IMR-90 (cell line): Measurements from ENCODE around the gene CMSS1. TPM values are rescaled to one million over a fixed set of nuclear protein-coding genes. Genes with fewer than 3 reads are reported as not detected.

Source experiments
- ATAC-seq: fragments of 200-7000 bp; cut with Tn5 transposase; 2 replicates; pipeline ENCODE4 v1.9.1; 2020; ENCODE audit warnings: low read depth, mild to moderate bottlenecking, moderate library complexity
- BruUV-seq: library from RNA; stranded (reverse); fragments of 400-500 nt; replicated peaks from 2 replicates; lab custom pipeline; 2021; lab: Mats Ljungman, UMichigan
- CTCF ChIA-PET: fragments of 300-600 bp; formaldehyde crosslinking; extraction: SDS; loops from one replicate; lab custom pipeline; 2021; ENCODE audit warnings: antibody characterized with exemption; lab: Yijun Ruan, JAX
- POLR2A ChIA-PET: fragments of 300-600 bp; sonication (Branson Sonifier 250); formaldehyde crosslinking; loops from one replicate; lab custom pipeline; 2022; ENCODE audit warnings: antibody characterized with exemption; ENCODE audit not compliant: unreplicated experiment; lab: Charles Lee
- DNase-seq: peaks from one replicate; pipeline ENCODE4 v3.0.0; 2013
- H2AFZ ChIP-seq: replicated peaks from 2 replicates; pipeline ENCODE3; 2013; ENCODE audit warnings: low read length, mild to moderate bottlenecking; ENCODE audit not compliant: poor library complexity
- H2AK5ac ChIP-seq: 2 replicates; pipeline ENCODE4 v1.6.1; 2013; ENCODE audit warnings: low read depth, low read length, inconsistent platforms
- H2AK9ac ChIP-seq: replicated peaks from 2 replicates; pipeline ENCODE3; 2013; ENCODE audit warnings: mild to moderate bottlenecking, low read depth, low read length, moderate library complexity; ENCODE audit not compliant: poor library complexity
- H2BK120ac ChIP-seq: 2 replicates; pipeline ENCODE4 v1.6.1; 2013; ENCODE audit warnings: low read depth, low read length, inconsistent platforms
- H2BK15ac ChIP-seq: 3 replicates; pipeline ENCODE4 v1.6.1; 2013; ENCODE audit warnings: low read depth, low read length, inconsistent platforms
- H2BK20ac ChIP-seq: 2 replicates; pipeline ENCODE4 v1.6.1; 2013; ENCODE audit warnings: low read depth, mild to moderate bottlenecking, inconsistent platforms, low read length, moderate library complexity
- H2BK5ac ChIP-seq: 2 replicates; pipeline ENCODE4 v1.6.1; 2013; ENCODE audit warnings: mild to moderate bottlenecking, low read depth, low read length, inconsistent platforms; ENCODE audit not compliant: poor library complexity, severe bottlenecking
- H3K14ac ChIP-seq: replicated peaks from 2 replicates; pipeline ENCODE4 v1.6.1; 2013; ENCODE audit warnings: low read depth, low read length, inconsistent platforms
- H3K18ac ChIP-seq: 2 replicates; pipeline ENCODE4 v1.6.1; 2013; ENCODE audit warnings: low read depth, low read length, control low read depth
- H3K23ac ChIP-seq: 2 replicates; pipeline ENCODE4 v1.6.1; 2013; ENCODE audit warnings: low read depth, low read length, inconsistent platforms
- H3K27ac ChIP-seq: 2 replicates; pipeline ENCODE4 v1.5.1; 2013; ENCODE audit warnings: mild to moderate bottlenecking, control low read depth, low read length; ENCODE audit not compliant: insufficient read depth
- H3K27me3 ChIP-seq: 2 replicates; pipeline ENCODE4 v1.6.1; 2013; ENCODE audit warnings: low read length; ENCODE audit not compliant: control insufficient read depth, insufficient read depth
- H3K36me3 ChIP-seq: 2 replicates; pipeline ENCODE4 v1.6.1; 2013; ENCODE audit warnings: low read length, mixed read lengths; ENCODE audit not compliant: control insufficient read depth, insufficient read depth
- H3K4ac ChIP-seq: 2 replicates; pipeline ENCODE4 v1.6.1; 2013; ENCODE audit warnings: low read depth, low read length, inconsistent platforms
- H3K4me1 ChIP-seq: 2 replicates; pipeline ENCODE4 v1.6.1; 2013; ENCODE audit warnings: low read length, mixed read lengths; ENCODE audit not compliant: control insufficient read depth, insufficient read depth
- H3K4me2 ChIP-seq: 2 replicates; pipeline ENCODE4 v1.6.1; 2013; ENCODE audit warnings: low read depth, mild to moderate bottlenecking, control low read depth, low read length, moderate library complexity
- H3K4me3 ChIP-seq: 2 replicates; pipeline ENCODE4 v1.5.1; 2013; ENCODE audit warnings: low read depth, mild to moderate bottlenecking, control low read depth, low read length, moderate library complexity; ENCODE audit not compliant: insufficient read depth
- H3K56ac ChIP-seq: 2 replicates; pipeline ENCODE4 v1.6.1; 2013; ENCODE audit warnings: low read length, inconsistent platforms; ENCODE audit not compliant: insufficient read depth; ENCODE audit errors: extremely low read depth
- H3K79me1 ChIP-seq, 2 experiments: 2 replicates each; pipeline ENCODE4 v1.6.1; 2013; ENCODE audit warnings: low read length in 2 of 2, inconsistent platforms in 1 of 2, low read depth in 1 of 2
- H3K9ac ChIP-seq: 2 replicates; pipeline ENCODE4 v1.6.1; 2013; ENCODE audit warnings: low read depth, low read length, control low read depth
- H3K9me1 ChIP-seq: 2 replicates; pipeline ENCODE4 v1.6.1; 2013; ENCODE audit warnings: low read length, inconsistent platforms; ENCODE audit not compliant: insufficient read depth
- H3K9me3 ChIP-seq: 2 replicates; pipeline ENCODE4 v1.6.1; 2013; ENCODE audit warnings: low read length; ENCODE audit not compliant: control insufficient read depth, insufficient read depth
- H4K20me1 ChIP-seq: 2 replicates; pipeline ENCODE4 v1.6.1; 2013; ENCODE audit warnings: low read length, inconsistent platforms; ENCODE audit not compliant: insufficient read depth
- H4K5ac ChIP-seq: 2 replicates; pipeline ENCODE4 v1.6.1; 2013; ENCODE audit warnings: mild to moderate bottlenecking, low read depth, low read length, control low read depth
- H4K8ac ChIP-seq, 2 experiments: 2 replicates each; pipeline ENCODE4 v1.6.1; 2013; ENCODE audit warnings: low read depth in 2 of 2, low read length in 2 of 2, control low read depth in 1 of 2, inconsistent platforms in 1 of 2
- H4K91ac ChIP-seq: 2 replicates; pipeline ENCODE4 v1.6.1; 2013; ENCODE audit warnings: low read depth, low read length, inconsistent platforms; ENCODE audit not compliant: insufficient read depth
- BHLHE40 ChIP-seq: fragments of 150-350 bp; IDR thresholded peaks from 2 replicates; pipeline ENCODE4 v1.6.1; 2016; ENCODE audit warnings: mild to moderate bottlenecking, low read depth, low read length
- CEBPB ChIP-seq: IDR thresholded peaks from 2 replicates; pipeline ENCODE4 v1.6.1; 2012; ENCODE audit warnings: low read depth, low read length, improper control_type of control experiment
- CHD1 ChIP-seq: IDR thresholded peaks from 2 replicates; pipeline ENCODE4 v1.6.1; 2012; ENCODE audit warnings: low read depth, low read length, improper control_type of control experiment
- FOS ChIP-seq: fragments of 150-350 bp; IDR thresholded peaks from 2 replicates; pipeline ENCODE4 v1.6.1; 2016; ENCODE audit warnings: low read depth, low read length
- MAFK ChIP-seq: IDR thresholded peaks from 2 replicates; pipeline ENCODE4 v1.6.1; 2012; ENCODE audit warnings: low read depth, low read length, improper control_type of control experiment
- MAZ ChIP-seq: IDR thresholded peaks from 2 replicates; pipeline ENCODE4 v1.6.1; 2012; ENCODE audit warnings: low read depth, mild to moderate bottlenecking, low read length, improper control_type of control experiment, moderate library complexity, borderline replicate concordance
- MXI1 ChIP-seq: IDR thresholded peaks from 2 replicates; pipeline ENCODE4 v1.6.1; 2012; ENCODE audit warnings: low read depth, mild to moderate bottlenecking, low read length, moderate library complexity, borderline replicate concordance
- NFE2L2 ChIP-seq: fragments of 150-350 bp; IDR thresholded peaks from 2 replicates; pipeline ENCODE4 v1.6.1; 2016; ENCODE audit warnings: low read depth, mild to moderate bottlenecking, low read length
- POLR2A ChIP-seq: IDR thresholded peaks from 2 replicates; pipeline ENCODE4 v1.6.1; 2012; ENCODE audit warnings: mild to moderate bottlenecking, low read depth, low read length
- RCOR1 ChIP-seq: IDR thresholded peaks from 2 replicates; pipeline ENCODE4 v1.6.1; 2012; ENCODE audit warnings: mild to moderate bottlenecking, low read length, improper control_type of control experiment; ENCODE audit not compliant: insufficient replicate concordance
- RFX5 ChIP-seq: IDR thresholded peaks from 2 replicates; pipeline ENCODE4 v1.8.0; 2012; ENCODE audit warnings: low read depth, mild to moderate bottlenecking, low read length, moderate library complexity
- SMC3 ChIP-seq: fragments of 150-350 bp; IDR thresholded peaks from 2 replicates; pipeline ENCODE4 v1.6.1; 2016; ENCODE audit warnings: low read depth, mild to moderate bottlenecking, antibody characterized with exemption, low read length, moderate library complexity
- WGBS, 2 experiments: methylation state at CpG; one replicate each; pipeline versions ENCODE4 v1.1.5 to v1.1.7; 2013; ENCODE audit warnings: missing lambda C conversion rate in 2 of 2; ENCODE audit not compliant: insufficient read length in 1 of 2; ENCODE audit errors: extremely low coverage in 2 of 2; 5-methylcytosine and 5-hydroxymethylcytosine counted together
- dilution Hi-C: fragments of 300-500 bp; cut with HindIII; formaldehyde crosslinking; loops from one replicate; pipeline ENCODE4 v1.14.3; 2018; ENCODE audit warnings: low sequenced_read_pairs; ENCODE audit not compliant: unreplicated experiment
- in situ Hi-C: fragments of 300-500 bp; cut with MboI; formaldehyde crosslinking; loops from 3 replicates; pipeline ENCODE4 v1.14.3; 2019; ENCODE audit warnings: low sequenced_read_pairs, inconsistent platforms, mixed read lengths
- intact Hi-C: fragments of 100-400 bp; cut with micrococcal nuclease; formaldehyde crosslinking; loops from 2 replicates; pipeline ENCODE4 v1.10.0; 2022
- polyA plus RNA-seq, 3 experiments: library from polyadenylated mRNA; depleted of rRNA; stranded (reverse); fragments of >200 nt; gene quantifications; 2 replicates each; pipeline ENCODE4 v1.2.3, GENCODE V29; 2012; ENCODE audit warnings: low replicate concordance in 1 of 3
- total RNA-seq: library from RNA; depleted of rRNA; stranded (reverse); fragments of >200 nt; gene quantifications from 2 replicates; pipeline ENCODE4 v1.2.3, GENCODE V29; 2012
- TF ChIP-seq, protein P1 (sequence below): fragments of 150-350 bp; IDR thresholded peaks from 2 replicates; pipeline ENCODE4 v1.6.1; 2016; ENCODE audit warnings: low read depth, mild to moderate bottlenecking, low read length, moderate library complexity, borderline replicate concordance
- TF ChIP-seq, protein P2 (sequence below): fragments of 150-350 bp; IDR thresholded peaks from 2 replicates; pipeline ENCODE4 v1.6.1; 2017; ENCODE audit warnings: mild to moderate bottlenecking, antibody characterized with exemption, low read length, low read depth
- TF ChIP-seq, protein P3 (sequence below): conservative IDR thresholded peaks from 2 replicates; pipeline ENCODE4 v1.5.1; 2012; ENCODE audit warnings: mild to moderate bottlenecking, low read depth, low read length, improper control_type of control experiment

Gene CMSS1
- total and polyA plus RNA-seq, 2 of the 4 experiments (the other 2 are of a cell fraction) = 12.5 to 13.6 TPM

DNA sequence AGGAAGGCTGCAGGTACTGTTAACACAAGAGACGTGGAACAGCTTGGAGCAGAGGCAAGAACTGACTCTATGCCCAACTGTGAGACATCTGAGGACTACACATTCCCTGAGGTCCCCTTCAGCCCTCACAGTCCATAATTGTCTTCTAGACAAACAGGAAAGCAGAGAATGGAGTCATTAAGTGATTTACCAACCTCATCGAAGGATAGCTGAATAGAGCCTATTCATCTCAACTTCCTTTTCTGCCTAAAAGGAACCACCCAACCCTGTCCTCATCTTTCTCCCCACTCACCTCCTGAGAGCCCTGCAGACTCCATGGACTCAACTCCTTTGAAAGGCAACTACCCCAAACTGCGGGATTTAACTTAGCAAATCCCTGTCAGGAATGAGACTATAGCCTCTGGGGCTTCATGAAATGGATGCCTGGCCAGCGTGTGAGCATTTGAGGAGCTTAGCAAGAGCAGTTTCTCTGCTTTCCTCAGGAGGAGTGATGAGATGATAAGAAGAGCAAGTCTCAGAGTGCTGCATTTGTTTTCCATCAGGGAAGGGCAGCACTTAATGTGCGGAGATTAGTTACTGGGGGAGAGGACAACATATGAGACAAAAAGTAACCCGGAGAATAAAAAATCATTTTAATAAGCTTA lies 358.1 kb downstream of the CMSS1 start:
- Histone ChIP-seq H2AK9ac (no peak overlapping the region), H4K5ac (no peak overlapping the region), H2BK20ac (0 out of 2 replicates have a peak overlapping the region, but pooled peaks have one; percentile 5), H3K27ac (no peak overlapping the region), H3K23ac (no peak overlapping the region), H3K14ac (no peak overlapping the region), H3K9me3 (peaks cover 7% of the 10 kb centered on the region), H3K4me2 (no peak overlapping the region), H3K27me3 (no peaks in the 10 kb centered on the region), H3K56ac (no peak overlapping the region), H4K91ac (no peak overlapping the region), H3K9ac (no peak overlapping the region), H4K20me1 (no peaks in the 10 kb centered on the region), H3K9me1 (no peaks in the 10 kb centered on the region), H2BK5ac (no peak overlapping the region), H2AFZ (no peak overlapping the region), H3K4ac (no peak overlapping the region), H4K8ac (0 out of 4 replicates have a peak overlapping the region, but pooled peaks of 1 of the 2 experiments have one; percentile 30), H3K79me1 (no peaks in the 10 kb centered on the region), H3K4me3 (no peak overlapping the region), H3K18ac (no peak overlapping the region), H3K36me3 (no peaks in the 10 kb centered on the region; the same call in none of the 2 replicates), H2BK120ac (peak overlapping the region; percentile 5; the same call in 1 of the 2 replicates), H3K4me1 (peaks cover 2% of the 10 kb centered on the region), H2BK15ac (peak overlapping the region; percentile 95; the same call in 1 of the 3 replicates), H2AK5ac (peak overlapping the region; percentile 49; the same call in 1 of the 2 replicates)
- WGBS, 2 experiments = 100% methylated on average over 2 of the region's 6 CpGs; no CpG with 5 or more reads in 1 of the 2 experiments
- ChIA-PET CTCF (interaction anchor here (0.6 kb wide), 1 partner anchor 10 kb away, joined by 3 read pairs; no protein-coding TSS in a partner anchor), POLR2A (no interaction called here)
- no peak for DNase-seq
- no peak for ATAC-seq
- no TSS peak for BruUV-seq
- dilution Hi-C loops = no loop called here
- intact Hi-C loops = no loop called here
- in situ Hi-C loops = no loop called here
- TF ChIP-seq POLR2A (no peak), RFX5 (no peak), CEBPB (no peak), NFE2L2 (no peak), MAZ (no peak), RCOR1 (no peak), MAFK (no peak), SMC3 (no peak), MXI1 (no peak), CHD1 (no peak), FOS (no peak), BHLHE40 (no peak)
- TF ChIP-seq, protein P1, sequence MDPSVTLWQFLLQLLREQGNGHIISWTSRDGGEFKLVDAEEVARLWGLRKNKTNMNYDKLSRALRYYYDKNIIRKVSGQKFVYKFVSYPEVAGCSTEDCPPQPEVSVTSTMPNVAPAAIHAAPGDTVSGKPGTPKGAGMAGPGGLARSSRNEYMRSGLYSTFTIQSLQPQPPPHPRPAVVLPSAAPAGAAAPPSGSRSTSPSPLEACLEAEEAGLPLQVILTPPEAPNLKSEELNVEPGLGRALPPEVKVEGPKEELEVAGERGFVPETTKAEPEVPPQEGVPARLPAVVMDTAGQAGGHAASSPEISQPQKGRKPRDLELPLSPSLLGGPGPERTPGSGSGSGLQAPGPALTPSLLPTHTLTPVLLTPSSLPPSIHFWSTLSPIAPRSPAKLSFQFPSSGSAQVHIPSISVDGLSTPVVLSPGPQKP = no peak
- TF ChIP-seq, protein P2, sequence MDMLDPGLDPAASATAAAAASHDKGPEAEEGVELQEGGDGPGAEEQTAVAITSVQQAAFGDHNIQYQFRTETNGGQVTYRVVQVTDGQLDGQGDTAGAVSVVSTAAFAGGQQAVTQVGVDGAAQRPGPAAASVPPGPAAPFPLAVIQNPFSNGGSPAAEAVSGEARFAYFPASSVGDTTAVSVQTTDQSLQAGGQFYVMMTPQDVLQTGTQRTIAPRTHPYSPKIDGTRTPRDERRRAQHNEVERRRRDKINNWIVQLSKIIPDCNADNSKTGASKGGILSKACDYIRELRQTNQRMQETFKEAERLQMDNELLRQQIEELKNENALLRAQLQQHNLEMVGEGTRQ = no peak
- TF ChIP-seq, protein P3, sequence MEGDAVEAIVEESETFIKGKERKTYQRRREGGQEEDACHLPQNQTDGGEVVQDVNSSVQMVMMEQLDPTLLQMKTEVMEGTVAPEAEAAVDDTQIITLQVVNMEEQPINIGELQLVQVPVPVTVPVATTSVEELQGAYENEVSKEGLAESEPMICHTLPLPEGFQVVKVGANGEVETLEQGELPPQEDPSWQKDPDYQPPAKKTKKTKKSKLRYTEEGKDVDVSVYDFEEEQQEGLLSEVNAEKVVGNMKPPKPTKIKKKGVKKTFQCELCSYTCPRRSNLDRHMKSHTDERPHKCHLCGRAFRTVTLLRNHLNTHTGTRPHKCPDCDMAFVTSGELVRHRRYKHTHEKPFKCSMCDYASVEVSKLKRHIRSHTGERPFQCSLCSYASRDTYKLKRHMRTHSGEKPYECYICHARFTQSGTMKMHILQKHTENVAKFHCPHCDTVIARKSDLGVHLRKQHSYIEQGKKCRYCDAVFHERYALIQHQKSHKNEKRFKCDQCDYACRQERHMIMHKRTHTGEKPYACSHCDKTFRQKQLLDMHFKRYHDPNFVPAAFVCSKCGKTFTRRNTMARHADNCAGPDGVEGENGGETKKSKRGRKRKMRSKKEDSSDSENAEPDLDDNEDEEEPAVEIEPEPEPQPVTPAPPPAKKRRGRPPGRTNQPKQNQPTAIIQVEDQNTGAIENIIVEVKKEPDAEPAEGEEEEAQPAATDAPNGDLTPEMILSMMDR = no peak
